GM21529 (cell line): ENCODE results near the gene TLCD1.
"Not testable (repeated sequence)": the region's sequence is repeated elsewhere in the genome, so short reads cannot be mapped to it uniquely, and the experiment has no call there.

Experiments
- ATAC-seq: cut with Tn5 transposase; IDR thresholded peaks from one replicate; pipeline ENCODE4 v1.9.1; 2021; ENCODE audit not compliant: unreplicated experiment

The TLCD1 gene

GRCh38 chr17:28747051-28747691, 21.1 kb upstream of the TLCD1 start:
- no peak for ATAC-seq

DNA sequence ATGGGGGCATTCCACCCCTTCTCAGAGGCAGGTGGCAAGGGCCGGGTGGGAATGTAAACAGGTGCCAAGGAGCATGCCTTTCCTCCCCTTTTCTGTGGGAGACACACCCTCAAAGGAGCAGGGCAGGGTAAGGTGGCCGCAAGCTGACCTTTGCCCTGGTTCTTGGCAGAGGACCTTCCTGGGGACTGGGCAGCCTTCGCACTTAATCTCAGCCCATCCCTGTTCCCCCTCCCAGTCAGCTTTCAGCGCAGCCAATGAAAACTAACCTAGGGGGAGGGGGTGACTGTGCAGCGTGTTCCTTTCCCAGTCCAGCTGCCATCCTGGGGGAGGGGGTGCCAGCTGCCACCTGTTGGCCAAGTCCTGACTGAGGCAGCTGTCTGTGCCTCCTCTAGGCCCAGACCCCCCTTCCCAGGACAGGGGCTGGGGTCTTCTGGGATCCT, 20.6 kb upstream of the TLCD1 start:
- ATAC-seq, result no peak

GRCh38 chr17:28745786-28746411, 19.9 kb upstream of the TLCD1 start:
- no peak for ATAC-seq

DNA sequence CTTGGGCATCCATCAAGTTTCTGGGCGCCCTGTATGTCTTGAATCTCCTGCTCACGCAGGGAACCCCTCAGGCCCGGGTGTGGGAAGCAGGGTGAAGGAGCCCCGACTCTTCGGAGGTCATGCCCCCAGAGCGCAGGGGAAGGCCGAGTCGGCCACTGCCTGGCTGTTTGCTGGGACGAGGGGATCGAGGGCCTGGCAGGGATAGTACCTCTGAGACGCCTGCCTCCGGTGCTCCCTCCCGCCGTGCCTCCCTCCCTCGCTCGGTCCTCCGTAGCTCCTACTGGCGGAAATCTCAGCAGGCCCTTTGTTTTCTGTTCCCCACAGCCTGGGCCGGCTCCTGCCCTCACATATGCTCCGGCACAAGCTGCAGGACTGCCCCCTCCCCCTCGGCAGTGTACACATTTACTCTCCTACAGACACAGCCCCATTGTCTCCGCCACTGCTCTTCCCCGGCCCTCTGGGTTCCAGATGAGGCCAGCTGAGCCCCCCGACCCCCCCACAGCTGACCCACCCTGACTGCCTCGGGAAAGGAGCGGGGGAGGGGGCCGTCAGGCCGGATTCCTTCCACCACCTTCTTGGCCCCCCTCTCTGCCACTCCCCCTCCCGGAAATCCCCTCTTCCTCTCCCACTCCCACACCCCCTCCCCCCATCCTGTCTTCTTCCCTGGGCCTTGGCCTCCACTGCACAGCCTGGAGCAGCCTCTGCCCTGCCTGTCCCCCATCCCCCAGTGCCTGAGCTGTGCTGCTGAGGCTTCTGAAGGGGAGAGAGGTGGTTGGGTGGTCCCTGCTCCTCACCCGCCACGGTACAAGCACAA, 19.1 kb upstream of the TLCD1 start:
- no peak for ATAC-seq

- ATAC-seq, result peak; percentile 23
Measured at GRCh38 chr17:28744104-28744971, 18.3 kb upstream of the TLCD1 start.

DNA sequence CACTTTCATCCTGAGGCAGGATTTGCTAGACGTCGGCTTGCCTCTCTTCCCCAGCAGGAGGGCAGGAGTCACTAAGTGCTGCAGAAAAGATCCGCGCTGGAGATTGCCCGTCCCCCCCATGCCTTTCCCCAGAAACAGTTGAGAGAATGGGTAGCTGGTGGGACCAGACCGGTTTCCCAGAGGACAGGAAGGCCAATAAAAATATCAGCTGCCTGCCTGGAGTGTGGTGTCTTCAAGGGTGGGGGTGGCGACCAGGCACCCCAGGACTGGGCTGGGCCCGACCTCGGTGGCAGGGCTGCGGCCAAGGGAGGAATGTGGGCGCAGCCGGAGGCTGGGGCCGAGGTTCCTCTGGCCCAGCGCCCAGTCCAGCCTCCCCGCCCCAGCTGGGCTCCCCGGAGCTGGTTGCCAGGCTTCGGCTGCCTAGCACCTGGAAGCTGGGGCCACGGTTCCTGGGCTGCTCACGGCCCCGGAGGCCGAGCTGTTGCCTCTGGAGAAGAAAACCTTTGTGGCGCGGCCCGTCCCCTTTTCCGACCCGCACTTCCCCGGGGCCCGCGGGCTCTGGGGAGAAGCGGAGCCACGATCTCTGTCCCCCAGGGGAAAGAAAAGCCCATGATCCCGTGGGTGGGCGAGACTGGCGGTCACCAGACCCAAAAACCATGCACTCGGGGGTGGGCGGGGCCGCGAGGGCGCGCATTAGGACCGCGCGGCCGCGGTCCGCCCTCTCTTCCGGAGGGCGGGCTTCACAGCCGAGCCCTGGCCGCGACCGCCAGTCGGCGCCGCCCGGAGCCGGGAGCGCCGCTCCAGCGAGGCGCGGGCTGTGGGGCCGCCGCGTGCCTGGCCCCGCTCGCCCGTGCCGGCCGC, 17.4 kb upstream of the TLCD1 start, which contains the start of gene TRAF4:
TRAF4 (plus strand) TSS at position 769 of the 861 bp plus-strand sequence. CDS start 102 bp downstream, outside the sequence.
- peak; percentile 56 for ATAC-seq

GRCh38 chr17:28741358-28742349, 15.6 kb upstream of the TLCD1 start:
- ATAC-seq, result no peak

- no peak for ATAC-seq
Measured at GRCh38 chr17:28740406-28741357, 14.6 kb upstream of the TLCD1 start.

DNA sequence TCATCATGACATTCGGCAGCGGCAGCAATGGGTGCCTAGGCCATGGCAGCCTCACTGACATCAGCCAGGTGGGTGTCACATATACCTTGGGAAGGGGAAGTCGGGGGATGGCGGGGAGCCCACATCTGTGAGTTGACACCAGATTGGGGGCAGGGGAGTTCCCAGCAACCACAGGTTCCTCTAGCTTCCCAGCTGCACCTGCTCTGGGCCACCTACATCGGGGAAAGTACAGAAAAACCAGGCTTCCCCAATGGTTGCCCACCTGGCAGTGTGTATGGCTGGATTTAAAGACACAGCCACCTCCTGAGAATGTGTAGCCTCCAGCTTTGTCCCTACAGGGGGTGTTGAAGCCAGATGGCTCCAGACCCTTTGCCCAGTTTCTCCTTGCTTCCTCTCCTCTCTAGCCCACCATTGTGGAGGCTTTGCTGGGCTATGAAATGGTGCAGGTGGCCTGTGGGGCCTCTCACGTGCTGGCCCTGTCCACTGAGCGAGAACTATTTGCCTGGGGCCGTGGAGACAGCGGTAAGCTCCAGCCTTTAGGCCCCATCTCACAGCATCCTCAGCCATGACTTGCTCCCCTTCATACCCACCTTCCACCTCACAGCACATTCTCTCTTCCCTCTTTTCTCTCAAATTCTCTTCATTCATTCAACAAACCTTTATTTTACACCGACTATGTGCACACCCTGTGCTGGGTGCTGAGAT, 12.8 kb upstream of the TLCD1 start:
- no peak for ATAC-seq

- ATAC-seq, result peak; percentile 70
Measured at GRCh38 chr17:28737770-28738679, 12.0 kb upstream of the TLCD1 start.

DNA sequence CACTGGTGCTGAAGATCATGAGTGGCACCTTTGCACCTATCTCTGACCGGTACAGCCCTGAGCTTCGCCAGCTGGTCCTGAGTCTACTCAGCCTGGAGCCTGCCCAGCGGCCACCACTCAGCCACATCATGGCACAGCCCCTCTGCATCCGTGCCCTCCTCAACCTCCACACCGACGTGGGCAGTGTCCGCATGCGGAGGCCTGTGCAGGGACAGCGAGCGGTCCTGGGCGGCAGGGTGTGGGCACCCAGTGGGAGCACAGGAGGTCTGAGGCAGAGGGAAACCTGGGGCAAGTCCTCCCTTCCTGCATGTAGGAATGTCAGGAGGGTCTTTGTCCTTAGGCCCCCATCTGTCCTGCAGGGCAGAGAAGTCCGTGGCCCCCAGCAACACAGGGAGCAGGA, 11.3 kb upstream of the TLCD1 start:
- ATAC-seq, result no peak

DNA sequence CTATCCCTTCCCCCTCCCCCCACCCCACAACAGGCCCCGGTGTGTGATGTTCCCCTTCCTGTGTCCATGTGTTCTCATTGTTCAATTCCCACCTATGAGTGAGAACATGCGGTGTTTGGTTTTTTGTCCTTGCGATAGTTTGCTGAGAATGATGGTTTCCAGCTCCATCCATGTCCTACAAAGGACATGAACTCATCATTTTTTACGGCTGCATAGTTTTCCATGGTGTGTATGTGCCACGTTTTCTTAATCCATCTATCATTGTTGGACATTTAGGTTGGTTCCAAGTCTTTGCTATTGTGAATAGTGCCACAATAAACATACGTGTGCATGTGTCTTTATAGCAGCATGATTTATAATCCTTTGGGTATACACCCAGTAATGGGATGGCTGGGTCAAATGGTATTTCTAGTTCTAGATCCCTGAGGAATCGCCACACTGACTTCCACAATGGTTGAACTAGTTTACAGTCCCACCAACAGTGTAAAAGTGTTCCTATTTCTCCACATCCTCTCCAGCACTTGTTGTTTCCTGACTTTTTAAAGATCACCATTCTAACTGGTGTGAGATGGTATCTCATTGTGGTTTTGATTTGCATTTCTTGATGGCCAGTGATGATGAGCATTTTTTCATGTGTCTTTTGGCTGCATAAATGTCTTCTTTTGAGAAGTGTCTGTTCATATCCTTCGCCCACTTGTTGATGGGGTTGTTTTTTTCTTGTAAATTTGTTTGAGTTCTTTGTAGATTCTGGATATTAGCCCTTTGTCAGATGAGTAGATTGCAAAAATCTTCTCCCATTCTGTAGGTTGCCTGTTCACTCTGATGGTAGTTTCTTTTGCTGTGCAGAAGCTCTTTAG, 10.1 kb upstream of the TLCD1 start:
- ATAC-seq, result not testable (repeated sequence)

- ATAC-seq, result no peak
Measured at GRCh38 chr17:28735242-28735722, 9.2 kb upstream of the TLCD1 start.

DNA sequence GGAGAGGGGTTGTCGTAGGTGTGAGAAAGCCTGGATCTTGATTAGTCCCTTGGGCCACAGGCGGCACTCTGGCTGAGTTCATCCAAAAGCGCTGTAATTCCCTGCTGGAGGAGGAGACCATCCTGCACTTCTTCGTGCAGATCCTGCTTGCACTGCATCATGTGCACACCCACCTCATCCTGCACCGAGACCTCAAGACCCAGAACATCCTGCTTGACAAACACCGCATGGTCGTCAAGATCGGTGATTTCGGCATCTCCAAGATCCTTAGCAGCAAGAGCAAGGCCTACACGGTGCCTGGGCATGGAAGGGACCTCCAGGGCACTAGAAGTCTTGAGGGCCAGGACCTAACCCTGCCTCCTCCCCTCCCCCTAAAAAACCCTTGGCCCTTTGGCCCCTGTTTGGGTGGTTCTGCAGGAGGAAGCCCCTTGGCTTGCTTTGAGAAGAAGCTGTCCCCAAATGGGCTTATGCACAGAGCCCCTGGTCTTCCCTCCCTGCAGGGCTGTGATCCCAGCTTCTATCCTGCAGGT, 8.7 kb upstream of the TLCD1 start:
- ATAC-seq, result no peak

DNA sequence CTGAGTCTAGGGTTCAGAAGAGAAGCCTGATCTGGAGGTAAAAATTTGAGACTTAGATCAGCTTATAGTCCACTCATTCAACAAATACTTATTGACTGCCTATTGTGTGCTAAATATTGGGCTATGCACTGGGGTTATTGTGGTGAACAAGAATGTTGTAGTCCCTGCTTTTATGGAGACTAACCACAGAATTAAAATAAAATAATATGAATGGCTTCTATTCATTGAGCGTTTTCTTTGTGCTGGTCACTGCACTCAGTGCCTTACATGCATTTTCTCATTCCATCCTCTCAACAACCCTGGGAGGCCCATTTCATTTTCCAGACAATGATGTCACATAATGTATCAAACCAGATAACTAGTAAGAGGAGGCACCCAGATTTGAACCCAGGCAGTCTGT, 7.3 kb upstream of the TLCD1 start:
- no peak for ATAC-seq
